Tibial nerve (tissue), 4 donors: ENCODE data around the gene GPR4.

Source experiments
- EP300 ChIP-seq, 2 donors: sonication (generic); formaldehyde crosslinking; IDR thresholded peaks; one replicate each; pipeline ENCODE4 v1.6.1; 2017; ENCODE audit warnings: antibody characterized with exemption in 2 of 2, mild to moderate bottlenecking in 1 of 2
- POLR2A ChIP-seq, 2 donors: fragments of 450-650 bp; IDR thresholded peaks; one replicate each; pipeline ENCODE4 v1.6.1; 2017; ENCODE audit warnings: antibody characterized with exemption in 2 of 2, mild to moderate bottlenecking in 2 of 2, moderate library complexity in 2 of 2
- TF ChIP-seq, protein P1 (sequence below), 5 experiments: fragments of 200-600 bp in 3 of 5; fragments of 450-650 bp in 2 of 5; sonication (generic) in 3 of 5; IDR thresholded peaks; one replicate each; pipeline ENCODE4 v1.5.1; 2016 to 2019; ENCODE audit warnings: antibody characterized with exemption in 5 of 5, mild to moderate bottlenecking in 3 of 5, moderate library complexity in 2 of 5

- TF ChIP-seq POLR2A (IDR thresholded peaks at IDR 0.05) (no peak), EP300 (IDR thresholded peaks at IDR 0.05) (no peak)
- TF ChIP-seq, protein P1, sequence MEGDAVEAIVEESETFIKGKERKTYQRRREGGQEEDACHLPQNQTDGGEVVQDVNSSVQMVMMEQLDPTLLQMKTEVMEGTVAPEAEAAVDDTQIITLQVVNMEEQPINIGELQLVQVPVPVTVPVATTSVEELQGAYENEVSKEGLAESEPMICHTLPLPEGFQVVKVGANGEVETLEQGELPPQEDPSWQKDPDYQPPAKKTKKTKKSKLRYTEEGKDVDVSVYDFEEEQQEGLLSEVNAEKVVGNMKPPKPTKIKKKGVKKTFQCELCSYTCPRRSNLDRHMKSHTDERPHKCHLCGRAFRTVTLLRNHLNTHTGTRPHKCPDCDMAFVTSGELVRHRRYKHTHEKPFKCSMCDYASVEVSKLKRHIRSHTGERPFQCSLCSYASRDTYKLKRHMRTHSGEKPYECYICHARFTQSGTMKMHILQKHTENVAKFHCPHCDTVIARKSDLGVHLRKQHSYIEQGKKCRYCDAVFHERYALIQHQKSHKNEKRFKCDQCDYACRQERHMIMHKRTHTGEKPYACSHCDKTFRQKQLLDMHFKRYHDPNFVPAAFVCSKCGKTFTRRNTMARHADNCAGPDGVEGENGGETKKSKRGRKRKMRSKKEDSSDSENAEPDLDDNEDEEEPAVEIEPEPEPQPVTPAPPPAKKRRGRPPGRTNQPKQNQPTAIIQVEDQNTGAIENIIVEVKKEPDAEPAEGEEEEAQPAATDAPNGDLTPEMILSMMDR (IDR thresholded peaks at IDR 0.05), result no peak
Observed at GRCh38 chr19:45640849-45641273, 38.8 kb upstream of the GPR4 start.
